ENCODE data around the gene ADGRB2. TPM values are rescaled to one million over a fixed set of nuclear protein-coding genes. Genes with fewer than 3 reads are reported as not detected.

Gene ADGRB2
- total RNA-seq, 1 experiment from 2014 or later: 10.9 TPM

- Mint-ChIP-seq H3K4me3 (peak overlapping the region; percentile 23 to 30; a peak in 2 of 5 replicates), H3K36me3 (ENCODE audit: insufficient read depth in 1 of 3, low read depth in 3 of 3) (no peaks in the 10 kb centered on the region), H3K27me3 (ENCODE audit: low read depth) (no peaks in the 10 kb centered on the region; the same call in 1 of the 2 replicates), H3K27ac (no peak overlapping the region), H3K9me3 (no peaks in the 10 kb centered on the region), H3K4me1 (peaks cover 23 to 34% of the 10 kb centered on the region in 2 experiments)
- H4K91ac ChIP-seq (ENCODE audit: insufficient read length, low read depth, low read length): no peak overlapping the region
- no peak overlapping the region for H2BK15ac ChIP-seq (ENCODE audit: low read depth, low read length)
- H2BK5ac ChIP-seq (ENCODE audit: insufficient read length, low read length): no peak overlapping the region
- no peak overlapping the region for H3K56ac ChIP-seq (ENCODE audit: insufficient read length, low read depth, low read length)
- no peak overlapping the region for H3K27ac ChIP-seq (ENCODE audit: insufficient read length, low read depth, low read length)
- no peaks in the 10 kb centered on the region for H3K9me3 ChIP-seq (ENCODE audit: control insufficient read depth, low read depth, low read length)
- peak; percentile 21 for DNase-seq
- H3K14ac ChIP-seq (ENCODE audit: insufficient read depth, low read length): no peak overlapping the region
- H3K9ac ChIP-seq (ENCODE audit: extremely low read depth, insufficient read length, low read length): no peak overlapping the region
- H4K8ac ChIP-seq (replicated peaks; ENCODE audit: insufficient read length, low read depth, low read length): no peak overlapping the region
- peaks cover 9% of the 10 kb centered on the region; the same call in 1 of the 2 replicates for H3K4me1 ChIP-seq (ENCODE audit: insufficient read depth, low read length)
- no peak overlapping the region for H2AFZ ChIP-seq (ENCODE audit: low read length)
- no peak overlapping the region for H3K18ac ChIP-seq (ENCODE audit: insufficient read length, low read depth, low read length)
- H4K20me1 ChIP-seq (ENCODE audit: control insufficient read depth, insufficient read depth, insufficient read length): no peaks in the 10 kb centered on the region
- H3K27me3 ChIP-seq (ENCODE audit: insufficient read depth, low read length): no peaks in the 10 kb centered on the region
- WGBS (ENCODE audit: extremely low coverage, insufficient read length, low lambda C conversion rate): no CpG with 5 or more reads among the region's 16 CpGs
- H3K4me2 ChIP-seq (ENCODE audit: insufficient read depth, insufficient read length, low read length): no peak overlapping the region
- H2BK120ac ChIP-seq (ENCODE audit: low read depth, low read length, poor library complexity, severe bottlenecking): no peak overlapping the region
- H2AK5ac ChIP-seq (ENCODE audit: insufficient read length, low read length): no peak overlapping the region
- H3K23ac ChIP-seq (ENCODE audit: insufficient read length, low read depth, low read length): no peak overlapping the region
- no peak overlapping the region for H2BK20ac ChIP-seq (ENCODE audit: low read depth, low read length, poor library complexity, severe bottlenecking)
- H3K4ac ChIP-seq (ENCODE audit: low read depth, low read length): no peak overlapping the region
- H4K5ac ChIP-seq (ENCODE audit: insufficient read length, low read depth, low read length): no peak overlapping the region
- TF ChIP-seq, protein P1, sequence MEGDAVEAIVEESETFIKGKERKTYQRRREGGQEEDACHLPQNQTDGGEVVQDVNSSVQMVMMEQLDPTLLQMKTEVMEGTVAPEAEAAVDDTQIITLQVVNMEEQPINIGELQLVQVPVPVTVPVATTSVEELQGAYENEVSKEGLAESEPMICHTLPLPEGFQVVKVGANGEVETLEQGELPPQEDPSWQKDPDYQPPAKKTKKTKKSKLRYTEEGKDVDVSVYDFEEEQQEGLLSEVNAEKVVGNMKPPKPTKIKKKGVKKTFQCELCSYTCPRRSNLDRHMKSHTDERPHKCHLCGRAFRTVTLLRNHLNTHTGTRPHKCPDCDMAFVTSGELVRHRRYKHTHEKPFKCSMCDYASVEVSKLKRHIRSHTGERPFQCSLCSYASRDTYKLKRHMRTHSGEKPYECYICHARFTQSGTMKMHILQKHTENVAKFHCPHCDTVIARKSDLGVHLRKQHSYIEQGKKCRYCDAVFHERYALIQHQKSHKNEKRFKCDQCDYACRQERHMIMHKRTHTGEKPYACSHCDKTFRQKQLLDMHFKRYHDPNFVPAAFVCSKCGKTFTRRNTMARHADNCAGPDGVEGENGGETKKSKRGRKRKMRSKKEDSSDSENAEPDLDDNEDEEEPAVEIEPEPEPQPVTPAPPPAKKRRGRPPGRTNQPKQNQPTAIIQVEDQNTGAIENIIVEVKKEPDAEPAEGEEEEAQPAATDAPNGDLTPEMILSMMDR (conservative IDR thresholded peaks at IDR 0.05): no peak
- no peak overlapping the region for H3T11ph ChIP-seq (ENCODE audit: low read length)
- H2BK12ac ChIP-seq (ENCODE audit: insufficient read length, low read depth, low read length): no peak overlapping the region
- H3K79me1 ChIP-seq (ENCODE audit: insufficient read depth, low read depth, low read length, poor library complexity, severe bottlenecking): no peaks in the 10 kb centered on the region
- H3K23me2 ChIP-seq (ENCODE audit: insufficient read length, low read depth, low read length, poor library complexity, severe bottlenecking): peaks cover 6% of the 10 kb centered on the region
- no peaks in the 10 kb centered on the region for H3K79me2 ChIP-seq (ENCODE audit: insufficient read depth, low read length)
Measured at GRCh38 chr1:31786366-31787060, 22.4 kb upstream of the ADGRB2 start.
